ENCODE measurements around the gene NPAT.
"Not testable (repeated sequence)": the region's sequence is repeated elsewhere in the genome, so short reads cannot be mapped to it uniquely, and the experiment has no call there.

Gene NPAT

DNA sequence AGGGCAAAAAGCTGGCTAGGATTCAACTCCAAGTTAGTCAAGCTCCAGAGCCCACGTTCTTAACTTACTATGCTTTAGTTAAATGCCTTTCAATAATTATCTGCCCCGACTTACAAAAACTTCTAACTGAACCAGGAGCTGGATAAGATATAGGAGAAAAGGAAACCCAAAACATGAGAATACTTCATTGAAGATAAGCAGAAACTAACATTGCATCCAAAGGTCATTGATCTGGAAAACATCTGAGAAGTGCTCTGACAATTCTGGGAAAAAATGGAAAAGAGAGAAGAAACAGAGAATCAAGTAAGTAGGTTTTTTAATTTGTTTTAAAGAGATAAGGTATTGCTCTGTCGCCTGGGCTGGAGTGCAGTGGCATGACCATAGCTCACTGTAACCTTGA is 73.9 kb downstream of the NPAT start:
- DNase-seq (ENCODE audit: low spot score), result no peak

DNA sequence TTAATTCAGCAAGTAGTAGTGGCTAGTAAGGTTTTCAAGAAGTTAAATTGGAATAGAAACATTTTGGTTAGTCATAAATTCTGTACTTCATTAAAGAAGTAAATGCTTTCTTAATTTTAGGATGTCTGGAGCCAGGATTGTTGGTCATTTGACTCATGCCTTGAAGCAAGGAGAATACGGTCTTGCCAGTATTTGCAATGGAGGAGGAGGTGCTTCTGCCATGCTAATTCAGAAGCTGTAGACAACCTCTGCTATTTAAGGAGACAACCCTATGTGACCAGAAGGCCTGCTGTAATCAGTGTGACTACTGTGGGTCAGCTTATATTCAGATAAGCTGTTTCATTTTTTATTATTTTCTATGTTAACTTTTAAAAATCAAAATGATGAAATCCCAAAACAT is 75.3 kb downstream of the NPAT start:
- DNase-seq (ENCODE audit: low spot score), result no peak

DNA sequence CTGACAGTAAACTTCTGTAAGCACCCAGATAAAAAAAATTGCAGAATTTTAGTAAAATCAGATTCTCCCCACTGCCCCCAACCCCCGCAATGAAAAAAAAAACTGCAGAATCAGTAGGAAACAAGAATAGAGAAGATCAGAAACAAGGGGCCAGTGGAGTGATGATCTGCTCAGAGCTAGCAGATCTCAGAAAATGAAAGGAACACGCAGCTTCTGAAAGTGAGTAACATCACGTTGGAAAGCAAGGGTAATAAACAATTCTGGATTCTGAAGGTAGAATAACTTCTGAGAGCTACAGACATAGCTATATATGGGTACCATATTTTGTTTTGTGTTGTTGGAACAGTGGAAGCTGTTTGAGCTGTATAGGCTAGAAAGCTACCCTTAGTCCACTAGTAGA is 77.8 kb downstream of the NPAT start:
- no peak for DNase-seq (ENCODE audit: low spot score)

DNA sequence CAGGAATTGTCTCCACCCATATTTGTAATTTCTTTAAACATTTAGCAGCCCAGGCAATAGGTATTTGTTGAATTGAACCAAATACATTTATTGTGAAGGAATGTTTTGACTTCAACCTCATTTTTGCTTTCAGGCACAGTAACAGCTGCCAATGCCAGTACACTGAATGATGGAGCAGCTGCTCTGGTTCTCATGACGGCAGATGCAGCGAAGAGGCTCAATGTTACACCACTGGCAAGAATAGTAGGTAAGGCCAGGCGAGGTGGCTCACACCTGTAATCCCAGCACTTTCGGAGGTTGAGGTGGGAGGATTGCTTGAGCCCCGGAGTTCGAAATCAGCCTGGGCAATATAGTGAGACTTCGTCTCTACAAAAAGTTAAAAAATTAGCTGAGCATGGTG is 80.1 kb downstream of the NPAT start:
- no peak for DNase-seq (ENCODE audit: low spot score)

DNA sequence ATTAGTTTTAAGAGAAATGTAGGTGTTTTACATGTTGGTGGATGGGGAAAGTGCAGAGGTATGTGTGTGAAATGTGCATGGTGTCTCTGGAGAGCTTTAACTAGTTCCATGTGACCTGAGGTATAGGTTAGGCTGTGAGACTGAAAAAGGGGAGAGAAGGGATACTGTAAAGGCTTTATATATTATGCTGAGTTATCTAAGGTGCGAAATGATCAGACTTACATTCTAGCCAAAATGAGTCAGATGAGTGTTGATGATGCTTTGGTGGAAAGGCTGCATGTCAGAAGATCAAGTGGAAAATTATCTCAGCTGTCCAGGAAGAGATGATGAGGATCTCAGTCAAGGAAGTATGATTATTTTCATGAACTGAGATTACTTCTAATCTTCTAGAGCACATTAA is 85.2 kb downstream of the NPAT start:
- no peak for DNase-seq (ENCODE audit: low spot score)

DNA sequence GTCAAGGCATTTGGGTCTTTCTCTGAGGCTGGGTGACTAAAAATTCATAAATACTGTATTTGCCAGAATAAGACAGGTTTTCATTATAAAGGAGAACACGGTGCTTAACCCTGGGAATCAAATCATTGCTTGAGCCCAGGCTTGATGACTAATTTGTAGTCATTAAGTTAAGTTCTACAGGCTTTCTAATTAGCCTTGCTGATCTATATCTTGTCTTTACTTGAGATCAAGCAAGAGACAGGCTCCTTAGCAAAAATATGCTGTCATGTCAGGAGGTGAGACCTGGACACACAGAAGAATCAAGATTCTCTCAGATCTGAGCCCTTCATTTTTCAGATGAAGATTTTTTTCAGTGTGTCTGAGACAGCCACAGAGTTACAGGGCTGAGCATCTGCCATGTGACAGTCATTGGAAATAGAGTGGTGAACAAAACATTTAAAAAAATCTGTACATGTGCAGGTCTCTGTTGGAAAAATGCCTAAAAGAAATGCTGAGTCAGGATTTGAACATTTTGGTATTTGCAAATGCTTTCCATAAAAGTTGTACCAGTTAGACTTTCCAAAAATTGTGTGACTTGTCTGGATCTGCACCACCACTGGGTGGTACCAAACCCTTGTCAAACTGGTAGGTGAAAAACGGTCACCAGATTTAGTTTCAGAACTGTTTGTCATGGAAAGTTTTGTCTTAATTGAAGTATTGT is 86.4 kb downstream of the NPAT start:
- DNase-seq (ENCODE audit: low spot score), result no peak

DNA sequence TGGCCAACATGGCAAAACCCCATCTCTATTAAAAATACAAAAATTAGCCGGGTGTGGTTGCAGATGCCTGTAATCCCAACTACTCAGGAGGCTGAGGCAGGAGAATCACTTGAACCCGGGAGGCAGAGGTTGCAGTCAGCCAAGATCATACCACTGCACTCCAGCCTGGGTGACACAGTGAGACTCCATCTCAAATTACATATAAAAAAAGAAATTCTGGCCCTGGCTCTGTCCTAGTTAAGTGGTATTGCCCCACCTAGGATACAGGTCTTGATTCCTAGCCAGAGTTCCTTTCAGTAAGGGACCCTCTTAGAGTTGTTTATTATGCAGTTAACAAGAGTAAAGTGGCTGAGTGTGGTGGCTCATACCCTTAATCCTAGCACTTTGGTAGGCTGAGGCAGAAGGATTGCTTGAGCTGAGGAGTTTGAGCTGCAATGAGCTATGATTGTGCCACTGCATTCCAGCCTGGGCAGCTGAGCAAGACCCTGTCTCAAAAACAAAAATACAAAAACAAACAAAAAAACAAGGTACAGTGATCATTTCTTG is 89.4 kb downstream of the NPAT start:
- not testable (repeated sequence) for DNase-seq (ENCODE audit: low spot score)

DNA sequence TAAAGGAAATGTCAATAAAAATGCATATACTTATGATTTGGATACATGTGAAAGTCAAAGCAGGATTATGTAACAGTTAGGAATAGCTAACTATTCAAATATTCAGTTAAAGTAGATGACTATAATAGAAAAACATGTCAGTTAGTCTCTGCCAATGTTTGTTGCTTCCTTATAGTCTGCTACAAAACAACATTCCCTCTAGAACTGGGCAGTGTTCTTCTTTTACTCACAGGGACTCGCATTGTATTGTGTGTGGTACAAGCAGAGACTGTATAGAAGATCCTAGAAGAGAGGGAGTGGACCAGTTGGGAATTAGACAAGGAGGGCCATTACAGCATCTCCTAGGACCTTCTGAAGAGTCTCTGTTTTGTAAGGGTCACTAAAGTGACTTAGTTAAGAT is 90.4 kb downstream of the NPAT start:
- no peak for DNase-seq (ENCODE audit: low spot score)

DNA sequence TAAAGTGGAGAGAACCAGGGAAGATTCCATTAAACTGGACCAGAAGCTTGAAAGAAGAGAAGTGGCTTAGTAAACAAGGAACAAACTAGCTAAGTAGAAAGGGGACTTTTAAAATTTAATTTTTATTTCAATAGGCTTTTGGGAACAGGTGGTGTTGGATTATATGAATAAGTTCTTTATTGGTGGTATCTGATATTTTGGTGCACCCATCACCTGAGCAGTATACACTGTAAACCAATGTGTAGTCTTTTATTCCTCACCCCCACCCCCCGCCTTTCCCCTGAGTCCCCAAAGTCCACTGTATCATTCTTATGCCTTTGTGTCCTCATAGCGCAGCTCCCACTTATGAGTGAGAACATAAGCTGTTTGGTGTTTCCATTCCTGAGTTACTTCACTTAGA is 93.7 kb downstream of the NPAT start:
- DNase-seq (ENCODE audit: low spot score), result no peak

DNA sequence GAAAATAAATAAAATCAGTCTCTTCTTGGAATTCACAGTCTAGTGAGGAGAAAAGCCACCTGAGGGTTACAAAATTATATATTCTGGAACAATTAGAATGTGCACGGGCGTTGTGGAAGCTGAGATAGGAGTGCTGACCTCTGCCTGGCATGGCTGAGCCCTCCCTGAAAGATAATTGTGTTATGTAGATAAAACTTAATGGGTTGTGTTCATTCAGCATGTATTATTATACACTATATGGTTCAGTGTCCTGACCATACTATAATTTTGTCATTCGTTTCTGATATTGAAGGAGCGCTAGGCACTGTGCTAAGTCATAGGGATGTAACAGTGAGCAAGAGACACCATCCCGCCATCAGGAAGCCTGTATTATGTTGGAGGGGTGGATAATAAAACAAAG is 97.3 kb downstream of the NPAT start:
- no peak for DNase-seq (ENCODE audit: low spot score)

DNA sequence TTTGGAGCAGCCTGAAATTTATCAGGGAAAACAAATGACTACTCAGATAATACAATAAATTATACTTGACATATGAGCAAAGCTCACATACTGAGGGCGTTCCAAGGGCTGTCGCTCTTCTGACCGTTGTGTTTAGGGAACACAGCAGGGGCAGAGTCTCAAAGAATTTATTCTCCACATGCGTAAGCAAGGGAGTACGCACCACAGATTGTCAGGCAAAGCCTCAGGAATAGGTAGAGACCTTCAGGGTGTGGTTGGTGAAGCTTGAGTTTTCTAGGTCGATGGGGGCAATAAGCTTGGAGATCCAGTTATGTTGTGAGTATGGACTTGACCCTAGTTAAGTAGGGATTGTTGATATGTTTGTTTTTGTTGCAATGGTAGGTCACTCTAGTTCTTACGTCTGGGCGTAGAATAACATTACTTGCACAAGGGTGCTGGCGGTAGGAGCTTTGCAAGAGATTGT is 100.2 kb downstream of the NPAT start:
- peak; percentile 31 for DNase-seq (ENCODE audit: low spot score)

DNA sequence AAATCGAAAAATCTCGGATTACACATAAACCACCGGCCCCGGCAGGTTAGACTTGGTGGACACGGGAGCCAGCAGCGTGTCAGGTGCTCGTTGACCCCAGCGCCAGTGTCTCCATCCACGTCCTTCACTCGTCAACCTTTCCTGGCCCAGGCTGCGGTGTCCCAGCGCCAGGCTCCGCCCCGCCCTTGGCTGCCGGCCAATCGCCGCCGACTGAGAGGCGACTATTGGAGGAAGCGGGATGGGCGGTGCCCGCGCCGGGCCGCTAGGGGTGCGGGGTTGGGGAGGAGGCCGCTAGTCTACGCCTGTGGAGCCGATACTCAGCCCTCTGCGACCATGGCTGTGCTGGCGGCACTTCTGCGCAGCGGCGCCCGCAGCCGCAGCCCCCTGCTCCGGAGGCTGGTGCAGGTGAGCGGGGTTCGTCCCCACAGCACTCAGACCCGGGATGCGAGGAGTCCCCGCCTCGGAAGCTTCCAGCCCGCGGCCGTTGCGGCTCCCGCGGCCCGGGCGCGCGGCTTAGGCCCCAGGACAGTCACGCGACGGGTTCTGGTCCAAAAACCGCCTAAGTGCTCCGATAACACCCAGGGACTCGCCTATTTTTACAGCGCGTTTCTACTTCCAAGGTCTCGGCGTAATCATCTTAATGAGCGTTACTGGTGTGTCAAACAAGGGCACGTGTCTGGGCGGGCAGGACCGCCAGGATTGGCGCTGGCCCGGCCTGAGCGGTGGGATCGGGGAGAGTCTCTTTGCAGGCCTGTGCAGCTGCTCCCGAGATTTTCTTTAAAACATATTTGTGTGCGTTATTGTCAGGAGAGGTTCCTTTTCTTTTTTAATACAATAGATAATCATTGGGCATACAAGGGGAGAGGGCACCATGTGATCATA is 100.9 kb downstream of the NPAT start, which contains the start of gene ACAT1:
TSS of gene ACAT1 (plus strand) at position 294 of the 882 bp plus-strand sequence. CDS start at position 334, 40 bp downstream.
- DNase-seq (ENCODE audit: low spot score), result peak; percentile 90

DNA sequence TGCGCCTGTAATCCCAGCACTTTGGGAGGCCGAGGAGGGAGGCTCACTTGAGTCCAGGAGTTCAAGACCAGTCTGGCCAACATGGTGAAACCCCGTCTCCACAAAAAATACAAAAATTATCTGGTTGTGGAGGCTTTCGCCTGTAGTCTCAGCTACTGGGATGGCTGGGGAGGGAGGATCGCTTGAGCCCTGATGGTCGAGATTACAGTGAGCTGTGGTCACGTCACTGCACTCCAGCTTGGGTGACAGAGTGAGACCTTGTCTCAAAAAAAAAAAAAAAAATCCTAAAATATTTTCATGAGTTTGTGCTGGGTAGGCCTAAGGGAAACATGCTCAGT is 101.5 kb downstream of the NPAT start:
- not testable (repeated sequence) for DNase-seq (ENCODE audit: low spot score)

DNA sequence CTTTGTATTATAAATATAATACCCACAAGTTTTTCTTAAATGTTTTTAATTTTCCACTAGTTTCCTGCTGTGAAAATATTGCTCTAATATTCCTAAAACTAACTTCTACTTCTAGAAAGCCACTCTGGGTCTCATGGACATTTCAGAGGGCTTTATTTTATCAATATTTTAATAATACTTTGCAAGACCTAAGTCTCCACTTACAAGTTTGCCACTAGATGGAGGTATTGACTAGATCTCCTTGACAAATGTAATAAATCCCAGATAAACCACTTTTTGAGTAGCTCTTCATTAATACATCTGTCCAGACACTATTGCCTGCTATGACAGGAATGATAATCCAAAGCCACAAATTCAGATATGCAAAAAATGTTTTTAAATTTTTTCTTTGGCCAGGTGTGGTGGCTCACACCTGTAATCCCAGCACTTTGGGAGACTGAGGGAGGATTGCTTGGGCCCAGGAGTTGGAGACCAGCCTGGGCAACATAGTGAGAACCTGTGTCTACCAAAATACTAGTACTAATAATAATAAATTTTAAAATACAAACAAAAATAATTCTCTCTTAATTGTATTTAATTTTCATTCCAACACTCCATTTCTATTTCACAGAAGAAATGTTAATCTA is 104.6 kb downstream of the NPAT start:
- peak; percentile 49 for DNase-seq (ENCODE audit: low spot score)

DNA sequence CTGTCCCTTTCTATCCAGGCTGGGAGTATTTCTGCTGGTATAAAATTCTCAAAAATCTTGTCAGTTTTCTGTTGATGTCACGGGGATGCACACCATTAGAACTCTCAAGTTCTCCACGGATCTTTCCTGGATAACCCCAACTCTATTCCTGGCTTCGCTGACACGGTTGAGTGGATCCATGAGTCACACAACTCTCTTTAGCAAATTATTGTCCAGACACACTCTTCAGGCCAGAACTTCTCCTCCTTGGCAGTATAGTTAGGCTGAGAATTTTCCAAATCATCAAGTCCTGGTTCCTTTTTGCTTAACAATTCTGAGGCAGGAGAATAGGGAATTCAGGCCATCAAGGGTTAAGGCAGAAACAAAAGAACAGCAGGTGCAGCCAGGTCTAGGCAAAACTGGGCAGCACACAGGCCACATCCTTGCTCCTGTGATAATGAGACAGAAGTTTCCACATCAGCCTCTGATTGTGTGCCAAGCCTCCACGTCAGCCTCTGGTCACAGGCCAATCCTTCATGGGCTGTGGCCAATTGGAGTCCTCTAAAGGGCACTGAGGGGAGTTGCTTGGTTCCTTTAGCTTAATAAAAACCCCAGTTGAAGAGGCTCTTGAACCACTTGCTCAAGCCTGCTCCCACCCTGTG is 106.8 kb downstream of the NPAT start:
- DNase-seq (ENCODE audit: low spot score), result peak; percentile 57

DNA sequence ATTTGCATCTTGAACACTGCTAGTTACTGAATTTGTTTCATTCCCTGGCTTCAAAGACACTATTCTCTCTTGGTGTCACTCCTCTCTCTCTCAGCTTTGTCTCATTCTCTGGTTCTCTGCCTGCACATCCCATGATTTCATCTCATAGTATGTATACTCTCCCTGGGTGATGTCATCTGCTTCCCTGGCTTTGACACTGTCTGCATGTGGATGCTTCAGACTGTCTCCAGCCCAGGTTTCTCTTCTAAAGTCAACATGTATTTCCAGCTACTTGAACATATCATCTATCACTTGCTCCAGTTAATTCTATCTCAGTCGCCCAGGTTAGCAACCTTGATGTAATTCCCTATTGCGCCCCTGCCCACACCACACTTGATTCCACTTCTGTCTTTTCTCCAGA is 110.4 kb downstream of the NPAT start:
- no peak for DNase-seq (ENCODE audit: low spot score)

DNA sequence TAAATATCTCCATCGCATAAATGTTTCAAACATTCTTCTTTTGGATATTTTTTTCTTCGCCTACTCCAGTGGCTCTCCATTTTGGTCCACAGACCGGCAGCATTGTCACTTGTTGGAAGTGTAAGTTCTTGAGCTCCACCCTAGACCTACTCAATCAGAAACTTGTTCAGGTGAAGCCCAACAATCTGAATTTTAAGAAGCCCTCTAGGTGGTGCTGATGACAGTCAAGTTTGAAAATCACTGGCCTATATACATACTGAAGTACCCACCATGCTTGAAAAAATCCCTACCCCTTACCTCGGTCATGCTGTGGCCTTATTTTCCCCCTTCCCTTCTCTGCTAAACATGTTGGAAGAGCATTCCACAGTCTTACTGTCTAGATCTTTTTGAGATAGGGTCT is 111.3 kb downstream of the NPAT start:
- DNase-seq (ENCODE audit: low spot score), result no peak
